ENCODE results near the gene MOGAT1. TPM values are rescaled to one million over a fixed set of nuclear protein-coding genes. Genes with fewer than 3 reads are reported as not detected.

The MOGAT1 gene
- total and polyA plus RNA-seq, 2 of the 4 experiments (the other 2 are of a cell fraction): not detected

- H3K9ac ChIP-seq (ENCODE audit: low read depth, low read length): no peak overlapping the region
- no peak overlapping the region for H2BK20ac ChIP-seq (ENCODE audit: low read depth, low read length)
- H4K91ac ChIP-seq (ENCODE audit: insufficient read depth, low read depth, low read length): no peak overlapping the region
- ATAC-seq (ENCODE audit: low read depth): no peak
- no peak overlapping the region for H3K4me3 ChIP-seq (ENCODE audit: insufficient read depth, low read depth, low read length)
- H2AFZ ChIP-seq (replicated peaks; ENCODE audit: low read length, poor library complexity): no peak overlapping the region
- H3K36me3 ChIP-seq (ENCODE audit: control insufficient read depth, insufficient read depth, low read length): no peaks in the 10 kb centered on the region
- in situ Hi-C loops (cut with MboI; ENCODE audit: low sequenced_read_pairs) (no loop called here), intact Hi-C loops (cut with micrococcal nuclease) (no loop called here), dilution Hi-C loops (cut with HindIII; ENCODE audit: low sequenced_read_pairs, unreplicated experiment) (no loop called here)
- peaks cover 10% of the 10 kb centered on the region for H3K4me1 ChIP-seq (ENCODE audit: control insufficient read depth, insufficient read depth, low read length)
- H4K20me1 ChIP-seq (ENCODE audit: insufficient read depth, low read length): no peaks in the 10 kb centered on the region
- CTCF ChIA-PET: interaction anchor here (1.1 to 1.4 kb wide), 3 partner anchors 43 to 45 kb away, joined by 3 to 6 read pairs (median 4); no protein-coding TSS in a partner anchor
- no peak for DNase-seq
- H4K8ac ChIP-seq (ENCODE audit: low read depth in 2 of 2, low read length in 2 of 2): no peak overlapping the region
- H3K27me3 ChIP-seq (ENCODE audit: control insufficient read depth, insufficient read depth, low read length): no peaks in the 10 kb centered on the region
- H3K27ac ChIP-seq (ENCODE audit: insufficient read depth, low read length): no peak overlapping the region
- no peak overlapping the region for H3K56ac ChIP-seq (ENCODE audit: extremely low read depth, insufficient read depth, low read length)
- H2BK15ac ChIP-seq (ENCODE audit: low read depth, low read length): no peak overlapping the region
- no peak overlapping the region for H4K5ac ChIP-seq (ENCODE audit: low read depth, low read length)
- TF ChIP-seq MAFK (IDR thresholded peaks at IDR 0.05; ENCODE audit: low read depth, low read length) (no peak), MAZ (IDR thresholded peaks at IDR 0.05; ENCODE audit: borderline replicate concordance, low read depth, low read length) (no peak), NFE2L2 (IDR thresholded peaks at IDR 0.05; ENCODE audit: low read depth, low read length) (no peak), FOS (IDR thresholded peaks at IDR 0.05; ENCODE audit: low read depth, low read length) (no peak), RAD21 (IDR thresholded peaks at IDR 0.05; ENCODE audit: low read length) (no peak), CHD1 (IDR thresholded peaks at IDR 0.05; ENCODE audit: low read depth, low read length) (no peak), SMC3 (IDR thresholded peaks at IDR 0.05; ENCODE audit: low read depth, low read length) (no peak), MXI1 (IDR thresholded peaks at IDR 0.05; ENCODE audit: borderline replicate concordance, low read depth, low read length) (no peak)
- TF ChIP-seq, protein P1, sequence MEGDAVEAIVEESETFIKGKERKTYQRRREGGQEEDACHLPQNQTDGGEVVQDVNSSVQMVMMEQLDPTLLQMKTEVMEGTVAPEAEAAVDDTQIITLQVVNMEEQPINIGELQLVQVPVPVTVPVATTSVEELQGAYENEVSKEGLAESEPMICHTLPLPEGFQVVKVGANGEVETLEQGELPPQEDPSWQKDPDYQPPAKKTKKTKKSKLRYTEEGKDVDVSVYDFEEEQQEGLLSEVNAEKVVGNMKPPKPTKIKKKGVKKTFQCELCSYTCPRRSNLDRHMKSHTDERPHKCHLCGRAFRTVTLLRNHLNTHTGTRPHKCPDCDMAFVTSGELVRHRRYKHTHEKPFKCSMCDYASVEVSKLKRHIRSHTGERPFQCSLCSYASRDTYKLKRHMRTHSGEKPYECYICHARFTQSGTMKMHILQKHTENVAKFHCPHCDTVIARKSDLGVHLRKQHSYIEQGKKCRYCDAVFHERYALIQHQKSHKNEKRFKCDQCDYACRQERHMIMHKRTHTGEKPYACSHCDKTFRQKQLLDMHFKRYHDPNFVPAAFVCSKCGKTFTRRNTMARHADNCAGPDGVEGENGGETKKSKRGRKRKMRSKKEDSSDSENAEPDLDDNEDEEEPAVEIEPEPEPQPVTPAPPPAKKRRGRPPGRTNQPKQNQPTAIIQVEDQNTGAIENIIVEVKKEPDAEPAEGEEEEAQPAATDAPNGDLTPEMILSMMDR (conservative IDR thresholded peaks at IDR 0.05; ENCODE audit: low read depth, low read length): no peak
- H2BK5ac ChIP-seq (ENCODE audit: low read depth, low read length, poor library complexity, severe bottlenecking): no peak overlapping the region
- H3K79me1 ChIP-seq (ENCODE audit: low read depth in 1 of 2, low read length in 2 of 2): no peaks in the 10 kb centered on the region
- no peak overlapping the region for H2AK9ac ChIP-seq (replicated peaks; ENCODE audit: low read depth, low read length, poor library complexity)
- no CpG with 5 or more reads among the region's 13 CpGs for WGBS, 2 experiments (ENCODE audit: extremely low coverage in 2 of 2, insufficient read length in 1 of 2)
- H2BK120ac ChIP-seq (ENCODE audit: low read depth, low read length): no peak overlapping the region
- POLR2A ChIA-PET (ENCODE audit: unreplicated experiment): no interaction called here
- H3K18ac ChIP-seq (ENCODE audit: low read depth, low read length): no peak overlapping the region; the same call in 1 of the 2 replicates
- H3K23ac ChIP-seq (ENCODE audit: low read depth, low read length): no peak overlapping the region
- no peak overlapping the region for H2AK5ac ChIP-seq (ENCODE audit: low read depth, low read length)
- H3K4me2 ChIP-seq (ENCODE audit: low read depth, low read length): no peak overlapping the region
- H3K4ac ChIP-seq (ENCODE audit: low read depth, low read length): no peak overlapping the region
- BruUV-seq (replicated peaks): no TSS peak
- H3K9me3 ChIP-seq (ENCODE audit: control insufficient read depth, insufficient read depth, low read length): no peaks in the 10 kb centered on the region
- H3K14ac ChIP-seq (replicated peaks; ENCODE audit: low read depth, low read length): no peak overlapping the region
- H3K9me1 ChIP-seq (ENCODE audit: insufficient read depth, low read length): peaks cover 7% of the 10 kb centered on the region
Measured at GRCh38 chr2:222751821-222752719, 80.6 kb downstream of the MOGAT1 start.
